IPS-18a (cell line): ENCODE results near the gene AKAP1.

Source experiments
- H3K27ac ChIP-seq: one replicate; pipeline ENCODE4 v1.5.1; 2013; ENCODE audit warnings: low read length
- H3K27me3 ChIP-seq: one replicate; pipeline ENCODE4 v1.6.1; 2013; ENCODE audit warnings: mild to moderate bottlenecking, low read length; ENCODE audit not compliant: control insufficient read depth, insufficient read depth
- H3K36me3 ChIP-seq: one replicate; pipeline ENCODE4 v1.6.1; 2013; ENCODE audit warnings: low read depth, low read length; ENCODE audit not compliant: control insufficient read depth
- H3K4me1 ChIP-seq: one replicate; pipeline ENCODE4 v1.6.1; 2013; ENCODE audit warnings: low read depth, low read length; ENCODE audit not compliant: control insufficient read depth
- H3K4me3 ChIP-seq: one replicate; pipeline ENCODE4 v1.5.1; 2013; ENCODE audit warnings: low read length
- H3K9ac ChIP-seq: one replicate; pipeline ENCODE4 v1.6.1; 2013; ENCODE audit warnings: mild to moderate bottlenecking, low read length, moderate library complexity
- H3K9me3 ChIP-seq: one replicate; pipeline ENCODE4 v1.6.1; 2013; ENCODE audit warnings: low read depth, low read length; ENCODE audit not compliant: control insufficient read depth

Gene AKAP1

GRCh38 chr17:57050306-57050705, 34.7 kb upstream of the AKAP1 start:
- H3K36me3 ChIP-seq = no peaks in the 10 kb centered on the region
- no peak overlapping the region for H3K9ac ChIP-seq
- H3K27me3 ChIP-seq = no peaks in the 10 kb centered on the region
- peaks cover 8% of the 10 kb centered on the region for H3K4me1 ChIP-seq
- H3K4me3 ChIP-seq = no peak overlapping the region
- H3K9me3 ChIP-seq = no peaks in the 10 kb centered on the region
- no peak overlapping the region for H3K27ac ChIP-seq

DNA sequence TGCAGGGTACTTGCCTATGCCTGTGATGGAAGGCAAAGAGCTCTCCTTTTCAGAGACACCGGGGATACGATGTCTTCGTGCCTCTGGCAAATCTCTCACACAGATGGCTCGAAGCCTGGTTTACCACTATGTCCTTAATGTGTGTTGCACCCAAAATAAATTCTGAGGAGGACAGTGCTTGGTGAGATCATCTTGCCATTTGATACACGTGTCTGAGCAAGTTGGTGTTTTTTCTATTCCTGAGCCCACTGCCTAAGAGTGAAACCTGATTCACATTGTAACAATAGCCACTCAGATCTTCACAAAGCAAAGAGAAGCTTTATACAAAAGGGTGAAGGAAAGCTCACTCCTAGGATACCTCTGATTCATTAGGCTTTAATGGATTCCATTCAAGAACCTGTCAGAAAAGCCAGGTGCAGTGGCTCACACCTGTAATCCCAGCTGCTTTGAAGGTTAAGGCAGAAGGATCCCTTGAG, 33.1 kb upstream of the AKAP1 start:
- Histone ChIP-seq H3K9me3 (no peaks in the 10 kb centered on the region), H3K4me3 (no peak overlapping the region)

GRCh38 chr17:57062865-57063264, 22.2 kb upstream of the AKAP1 start:
- Histone ChIP-seq H3K36me3 (no peaks in the 10 kb centered on the region), H3K27ac (no peak overlapping the region), H3K4me1 (peaks cover 2% of the 10 kb centered on the region), H3K4me3 (no peak overlapping the region), H3K27me3 (no peaks in the 10 kb centered on the region), H3K9ac (no peak overlapping the region), H3K9me3 (no peaks in the 10 kb centered on the region)

More for the DNA sequence above, 33.1 kb upstream of the AKAP1 start:
- Histone ChIP-seq H3K27me3 (no peaks in the 10 kb centered on the region), H3K4me1 (peaks cover 8% of the 10 kb centered on the region), H3K36me3 (no peaks in the 10 kb centered on the region), H3K27ac (no peak overlapping the region), H3K9ac (no peak overlapping the region)

DNA sequence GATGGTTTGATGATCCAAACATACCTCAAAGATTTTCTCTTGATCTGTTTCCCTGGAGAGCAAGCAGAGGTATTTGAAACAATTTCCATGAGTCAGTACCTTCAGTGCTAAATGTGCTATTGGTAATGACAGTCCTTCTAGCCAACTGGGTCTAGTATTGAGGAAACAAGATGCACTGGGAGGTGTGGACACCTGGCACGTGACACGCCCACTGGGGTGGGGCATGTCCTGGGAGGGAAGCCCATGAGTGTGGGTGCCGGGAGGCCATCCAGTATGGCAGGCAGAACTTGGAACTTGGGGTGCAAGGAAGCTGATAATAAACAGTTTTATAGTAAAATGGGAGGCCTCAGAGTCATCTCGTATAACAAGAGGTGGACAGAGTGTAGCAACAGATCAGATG, 17.9 kb upstream of the AKAP1 start:
- Histone ChIP-seq H3K9ac (no peak overlapping the region), H3K9me3 (no peaks in the 10 kb centered on the region), H3K4me1 (peaks cover 16% of the 10 kb centered on the region), H3K4me3 (no peak overlapping the region), H3K27ac (no peak overlapping the region), H3K36me3 (no peaks in the 10 kb centered on the region), H3K27me3 (no peaks in the 10 kb centered on the region)

DNA sequence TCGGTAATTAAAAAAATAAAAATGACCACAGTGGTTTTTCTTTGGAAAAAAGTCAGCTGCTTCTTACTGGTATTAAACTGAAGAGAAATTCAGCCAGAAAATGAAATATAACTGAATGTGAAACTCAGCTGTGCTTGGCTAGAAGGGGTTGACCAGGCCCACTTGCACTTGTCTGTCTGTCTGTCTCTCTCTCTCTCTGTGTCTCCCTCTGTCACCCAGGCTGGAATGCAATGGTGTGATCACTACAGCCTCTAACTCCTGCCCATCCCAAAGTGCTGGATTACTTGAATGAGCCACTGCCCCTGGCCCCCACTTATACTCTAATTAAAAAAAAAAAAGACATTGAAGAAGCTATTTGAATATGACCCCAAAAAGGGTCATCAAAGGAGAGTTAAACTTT, 17.3 kb upstream of the AKAP1 start:
- H3K4me3 ChIP-seq = no peak overlapping the region
- no peaks in the 10 kb centered on the region for H3K9me3 ChIP-seq
- no peak overlapping the region for H3K27ac ChIP-seq
- H3K36me3 ChIP-seq = no peaks in the 10 kb centered on the region
- H3K27me3 ChIP-seq = no peaks in the 10 kb centered on the region
- H3K4me1 ChIP-seq = peaks cover 22% of the 10 kb centered on the region
- no peak overlapping the region for H3K9ac ChIP-seq

GRCh38 chr17:57068222-57068658, 16.8 kb upstream of the AKAP1 start:
- Histone ChIP-seq H3K27ac (no peak overlapping the region), H3K4me1 (peaks cover 24% of the 10 kb centered on the region), H3K9me3 (no peaks in the 10 kb centered on the region), H3K36me3 (no peaks in the 10 kb centered on the region), H3K4me3 (no peak overlapping the region), H3K27me3 (no peaks in the 10 kb centered on the region), H3K9ac (no peak overlapping the region)

- Histone ChIP-seq H3K9me3 (no peaks in the 10 kb centered on the region), H3K36me3 (no peaks in the 10 kb centered on the region), H3K27ac (no peak overlapping the region), H3K9ac (no peak overlapping the region), H3K4me1 (peaks cover 28% of the 10 kb centered on the region), H3K4me3 (no peak overlapping the region), H3K27me3 (no peaks in the 10 kb centered on the region)
Measured at GRCh38 chr17:57068707-57069106, 16.3 kb upstream of the AKAP1 start.

- no peaks in the 10 kb centered on the region for H3K9me3 ChIP-seq
- peak overlapping the region; percentile 1 for H3K4me3 ChIP-seq
- H3K9ac ChIP-seq = peak overlapping the region; percentile 11
- H3K4me1 ChIP-seq = peaks cover 29% of the 10 kb centered on the region
- peak overlapping the region; percentile 68 for H3K27ac ChIP-seq
- H3K27me3 ChIP-seq = no peaks in the 10 kb centered on the region
- no peaks in the 10 kb centered on the region for H3K36me3 ChIP-seq
Measured at GRCh38 chr17:57071991-57072944, 12.8 kb upstream of the AKAP1 start.

- Histone ChIP-seq H3K4me1 (peaks cover 21% of the 10 kb centered on the region), H3K9ac (no peak overlapping the region), H3K27ac (no peak overlapping the region), H3K9me3 (no peaks in the 10 kb centered on the region), H3K4me3 (no peak overlapping the region), H3K27me3 (no peaks in the 10 kb centered on the region), H3K36me3 (no peaks in the 10 kb centered on the region)
Measured at GRCh38 chr17:57073626-57074025, 11.4 kb upstream of the AKAP1 start.

GRCh38 chr17:57075193-57075592, 9.9 kb upstream of the AKAP1 start:
- Histone ChIP-seq H3K4me3 (no peak overlapping the region), H3K36me3 (no peaks in the 10 kb centered on the region), H3K4me1 (peaks cover 23% of the 10 kb centered on the region), H3K27me3 (no peaks in the 10 kb centered on the region), H3K9me3 (no peaks in the 10 kb centered on the region), H3K27ac (no peak overlapping the region), H3K9ac (no peak overlapping the region)

GRCh38 chr17:57075785-57076184, 9.3 kb upstream of the AKAP1 start:
- H3K9me3 ChIP-seq = no peaks in the 10 kb centered on the region
- no peak overlapping the region for H3K27ac ChIP-seq
- H3K9ac ChIP-seq = no peak overlapping the region
- peaks cover 23% of the 10 kb centered on the region for H3K4me1 ChIP-seq
- H3K4me3 ChIP-seq = no peak overlapping the region
- no peaks in the 10 kb centered on the region for H3K36me3 ChIP-seq
- no peaks in the 10 kb centered on the region for H3K27me3 ChIP-seq

DNA sequence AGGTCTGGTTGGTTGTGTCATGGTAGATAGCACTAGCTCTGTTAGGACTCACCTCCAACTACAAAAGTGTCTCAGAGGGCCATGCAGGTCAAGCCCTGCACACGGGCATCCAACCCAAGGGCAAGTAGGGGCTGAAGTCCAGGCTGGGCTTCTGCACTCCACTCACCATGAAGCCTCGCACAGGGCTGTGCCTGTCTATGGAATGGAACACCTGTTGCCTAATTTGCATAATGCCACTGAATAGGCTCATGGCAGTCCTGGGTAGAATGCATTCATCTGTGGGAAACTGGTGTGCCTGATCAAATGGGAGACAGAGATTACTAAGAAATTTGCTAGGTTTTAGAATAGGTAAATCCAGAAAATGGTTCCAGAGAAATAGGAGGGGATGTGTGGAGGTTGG, 8.0 kb upstream of the AKAP1 start:
- H3K9ac ChIP-seq = no peak overlapping the region
- H3K27ac ChIP-seq = no peak overlapping the region
- no peaks in the 10 kb centered on the region for H3K36me3 ChIP-seq
- H3K27me3 ChIP-seq = no peaks in the 10 kb centered on the region
- no peaks in the 10 kb centered on the region for H3K9me3 ChIP-seq
- no peak overlapping the region for H3K4me3 ChIP-seq
- peaks cover 19% of the 10 kb centered on the region for H3K4me1 ChIP-seq
